Occipital lobe (tissue), 2 donors: Measurements from ENCODE around the gene NOVA1. TPM values are rescaled to one million over a fixed set of nuclear protein-coding genes. Genes with fewer than 3 reads are reported as not detected.
A peak's percentile ranks its signal among the peaks of the same experiment; 100 is the strongest.

Experiments used
- DNase-seq: peaks from one replicate; lab custom pipeline; 2025; lab: John Stamatoyannopoulos, UW
- total RNA-seq: library from RNA; depleted of rRNA; stranded (reverse); fragments of >200 nt; gene quantifications from one replicate; pipeline ENCODE4 v1.2.3, GENCODE V29; 2014

NOVA1 gene
- total RNA-seq, 1 donor from 2014 or later, result 58.3 TPM

- no peak for DNase-seq
These were observed 153.0 kb downstream of the NOVA1 start for GRCh38 chr14:26444822-26445221.

GRCh38 chr14:26443654-26444053, 154.2 kb downstream of the NOVA1 start:
- no peak for DNase-seq

- DNase-seq, result no peak
These were observed 168.6 kb downstream of the NOVA1 start for GRCh38 chr14:26429205-26429604.

- DNase-seq, result no peak
These were observed 170.7 kb downstream of the NOVA1 start for GRCh38 chr14:26427097-26427496.

- DNase-seq, result no peak
These were observed 173.3 kb downstream of the NOVA1 start for GRCh38 chr14:26424537-26424936.

- peak; percentile 9 for DNase-seq
These were observed 182.2 kb downstream of the NOVA1 start for GRCh38 chr14:26415618-26416123.

GRCh38 chr14:26414926-26415325, 182.9 kb downstream of the NOVA1 start:
- no peak for DNase-seq

- no peak for DNase-seq
These were observed 183.7 kb downstream of the NOVA1 start for GRCh38 chr14:26414103-26414502.

- no peak for DNase-seq
These were observed 185.4 kb downstream of the NOVA1 start for GRCh38 chr14:26412421-26412820.

- no peak for DNase-seq
These were observed 187.6 kb downstream of the NOVA1 start for GRCh38 chr14:26410189-26410685.

- no peak for DNase-seq
These were observed 192.9 kb downstream of the NOVA1 start for GRCh38 chr14:26404927-26405326.

- no peak for DNase-seq
These were observed 194.1 kb downstream of the NOVA1 start for GRCh38 chr14:26403760-26404159.

GRCh38 chr14:26402126-26402525, 195.7 kb downstream of the NOVA1 start:
- no peak for DNase-seq

- no peak for DNase-seq
These were observed 196.5 kb downstream of the NOVA1 start for GRCh38 chr14:26401179-26401968.

GRCh38 chr14:26400373-26400772, 197.5 kb downstream of the NOVA1 start:
- DNase-seq, result no peak

- DNase-seq, result no peak
These were observed 199.2 kb downstream of the NOVA1 start for GRCh38 chr14:26398616-26399015.
